WTC11 (cell line): ENCODE measurements around the gene NEDD9. TPM values are rescaled to one million over a fixed set of nuclear protein-coding genes. Genes with fewer than 3 reads are reported as not detected.

Experiments used
- ATAC-seq: fragments of 200-7000 bp; cut with Tn5 transposase; 2 replicates; pipeline ENCODE4 v1.10.0; 2021; ENCODE audit warnings: mild to moderate bottlenecking, moderate library complexity
- CTCF ChIA-PET: fragments of 300-600 bp; sonication (Branson Sonifier 250); formaldehyde crosslinking; loops from one replicate; lab custom pipeline; 2021; ENCODE audit warnings: antibody characterized with exemption; lab: Charles Lee
- POLR2A ChIA-PET: fragments of 350-600 bp; sonication (Branson Sonifier 250); formaldehyde crosslinking; loops from one replicate; lab custom pipeline; 2021; ENCODE audit warnings: antibody characterized with exemption; lab: Charles Lee
- DNase-seq: peaks from one replicate; pipeline ENCODE4 v3.0.0; 2021; ENCODE audit warnings: low spot score
- H3K27ac Mint-ChIP-seq: 2 replicates; pipeline ENCODE4 v1.8.0; 2021; ENCODE audit warnings: mixed read lengths
- H3K27me3 Mint-ChIP-seq: 2 replicates; pipeline ENCODE4 v1.8.0; 2021; ENCODE audit warnings: low read depth, mild to moderate bottlenecking, moderate library complexity, mixed read lengths
- H3K36me3 Mint-ChIP-seq: 2 replicates; pipeline ENCODE4 v1.8.0; 2021; ENCODE audit warnings: mixed read lengths
- H3K4me1 Mint-ChIP-seq: 2 replicates; pipeline ENCODE4 v1.8.0; 2022; ENCODE audit warnings: mixed read lengths
- H3K4me3 Mint-ChIP-seq: 2 replicates; pipeline ENCODE4 v1.8.0; 2021; ENCODE audit warnings: mild to moderate bottlenecking, moderate library complexity, mixed read lengths
- H3K9me3 Mint-ChIP-seq: 2 replicates; pipeline ENCODE4 v1.8.0; 2021; ENCODE audit warnings: mixed read lengths
- AFF4 ChIP-seq: sonication (generic); formaldehyde crosslinking; IDR thresholded peaks from 2 replicates; pipeline ENCODE4 v1.8.1; 2023; ENCODE audit warnings: mild to moderate bottlenecking, missing genetic modification reagents, borderline replicate concordance
- CDX4 ChIP-seq: fragments of 250-450 bp; sonication (Bioruptor Pico); IDR thresholded peaks from 2 replicates; pipeline ENCODE4 v1.9.0; 2021; ENCODE audit warnings: moderate library complexity, mild to moderate bottlenecking, inconsistent platforms, borderline replicate concordance
- CREB1 ChIP-seq: sonication (generic); formaldehyde crosslinking; IDR thresholded peaks from 2 replicates; pipeline ENCODE4 v1.8.0; 2023; ENCODE audit warnings: mild to moderate bottlenecking, missing genetic modification reagents
- E2F4 ChIP-seq: sonication (generic); formaldehyde crosslinking; IDR thresholded peaks from 2 replicates; pipeline ENCODE4 v1.8.1; 2022; ENCODE audit warnings: low read depth, mild to moderate bottlenecking, moderate library complexity, missing genetic modification reagents, borderline replicate concordance
- EMX1 ChIP-seq: fragments of 250-450 bp; sonication (Bioruptor Pico); IDR thresholded peaks from 2 replicates; pipeline ENCODE4 v1.8.0; 2021; ENCODE audit warnings: mild to moderate bottlenecking
- ETV6 ChIP-seq: sonication (generic); formaldehyde crosslinking; IDR thresholded peaks from 2 replicates; pipeline ENCODE4 v1.8.1; 2022; ENCODE audit warnings: mild to moderate bottlenecking, missing genetic modification reagents
- GABPB1 ChIP-seq: sonication (generic); formaldehyde crosslinking; IDR thresholded peaks from 2 replicates; pipeline ENCODE4 v1.8.1; 2023; ENCODE audit warnings: mild to moderate bottlenecking, missing genetic modification reagents
- KAT7 ChIP-seq: sonication (generic); formaldehyde crosslinking; IDR thresholded peaks from 2 replicates; pipeline ENCODE4 v1.8.1; 2023; ENCODE audit warnings: missing genetic modification reagents, mild to moderate bottlenecking, borderline replicate concordance
- MLX ChIP-seq: sonication (generic); formaldehyde crosslinking; IDR thresholded peaks from 2 replicates; pipeline ENCODE4 v1.8.1; 2023; ENCODE audit warnings: mild to moderate bottlenecking, missing genetic modification reagents, moderate library complexity
- NR1H2 ChIP-seq: sonication (generic); formaldehyde crosslinking; IDR thresholded peaks from 2 replicates; pipeline ENCODE4 v1.9.0; 2021; ENCODE audit warnings: mild to moderate bottlenecking, moderate library complexity, missing genetic modification reagents
- OVOL2 ChIP-seq: fragments of 250-450 bp; sonication (Bioruptor Pico); IDR thresholded peaks from 2 replicates; pipeline ENCODE4 v1.9.0; 2021; ENCODE audit warnings: mild to moderate bottlenecking, borderline replicate concordance
- PRRX2 ChIP-seq: fragments of 250-450 bp; sonication (Bioruptor Pico); IDR thresholded peaks from 2 replicates; pipeline ENCODE4 v1.8.0; 2021; ENCODE audit warnings: mild to moderate bottlenecking
- USF1 ChIP-seq: sonication (generic); formaldehyde crosslinking; IDR thresholded peaks from 2 replicates; pipeline ENCODE4 v1.8.0; 2022; ENCODE audit warnings: mild to moderate bottlenecking, missing genetic modification reagents
- ZNF219 ChIP-seq: sonication (generic); formaldehyde crosslinking; IDR thresholded peaks from 2 replicates; pipeline ENCODE4 v1.8.0; 2023; ENCODE audit warnings: missing genetic modification reagents, mild to moderate bottlenecking, borderline replicate concordance
- ZNF263 ChIP-seq: sonication (generic); formaldehyde crosslinking; IDR thresholded peaks from 2 replicates; pipeline ENCODE4 v1.8.1; 2022; ENCODE audit warnings: low read depth, mild to moderate bottlenecking, moderate library complexity, missing genetic modification reagents
- ZNF317 ChIP-seq: sonication (generic); formaldehyde crosslinking; IDR thresholded peaks from 2 replicates; pipeline ENCODE4 v1.8.1; 2023; ENCODE audit warnings: low read depth, mild to moderate bottlenecking, moderate library complexity, missing genetic modification reagents, borderline replicate concordance
- ZSCAN18 ChIP-seq: fragments of 250-450 bp; sonication (Bioruptor Pico); IDR thresholded peaks from 2 replicates; pipeline ENCODE4 v2.1.2; 2022; ENCODE audit warnings: mild to moderate bottlenecking, moderate library complexity
- total RNA-seq: library from RNA; stranded (reverse); gene quantifications from 3 replicates; pipeline ENCODE4 v1.2.3, GENCODE V29; 2021

The NEDD9 gene
- total RNA-seq, 1 experiment from 2014 or later: 9.8 TPM

- DNase-seq: peak; percentile 39
- peaks cover 10% of the 10 kb centered on the region; the same call in 1 of the 2 replicates for H3K36me3 Mint-ChIP-seq
- H3K4me1 Mint-ChIP-seq: peaks cover 55% of the 10 kb centered on the region
- no peaks in the 10 kb centered on the region; the same call in 1 of the 2 replicates for H3K27me3 Mint-ChIP-seq
- peak overlapping the region; percentile 30 for H3K4me3 Mint-ChIP-seq
- ATAC-seq: peak; percentile 75
- CTCF ChIA-PET: interaction anchor here (0.9 to 1.7 kb wide), 6 partner anchors 27 to 294 kb away, joined by 3 to 7 read pairs (median 4); partner anchors contain the start of gene NEDD9
- no peaks in the 10 kb centered on the region for H3K9me3 Mint-ChIP-seq
- POLR2A ChIA-PET: no interaction called here
- TF ChIP-seq ETV6 (CRISPR knock-in tag) (no peak), GABPB1 (CRISPR knock-in tag) (peak; percentile 73), ZNF317 (CRISPR knock-in tag) (no peak)
- TF ChIP-seq, all 79 proteins: peak for 1
- peak overlapping the region; percentile 73; the same call in 1 of the 2 replicates for H3K27ac Mint-ChIP-seq
Measured at GRCh38 chr6:11202513-11203305, 29.8 kb downstream of the NEDD9 start.

GRCh38 chr6:11201772-11202512 lies 30.5 kb downstream of the NEDD9 start:
- no peak overlapping the region for H3K4me3 Mint-ChIP-seq
- ChIA-PET POLR2A (interaction anchor here (0.8 kb wide), 1 partner anchor 379 kb away, joined by 4 read pairs; no protein-coding TSS in a partner anchor), CTCF (interaction anchor here (1.0 to 1.7 kb wide), 4 partner anchors 8 to 40 kb away, joined by 3 to 7 read pairs (median 4); no protein-coding TSS in a partner anchor)
- TF ChIP-seq AFF4 (no peak), ETV6 (CRISPR knock-in tag) (no peak), CDX4 (CRISPR knock-in tag) (no peak), GABPB1 (CRISPR knock-in tag) (no peak), E2F4 (no peak), EMX1 (CRISPR knock-in tag) (no peak), PRRX2 (CRISPR knock-in tag) (no peak), ZSCAN18 (CRISPR knock-in tag) (no peak), CREB1 (CRISPR knock-in tag) (no peak), ZNF263 (no peak), ZNF219 (no peak), MLX (CRISPR knock-in tag) (no peak), NR1H2 (CRISPR knock-in tag) (no peak), USF1 (CRISPR knock-in tag) (no peak), OVOL2 (CRISPR knock-in tag) (no peak), KAT7 (CRISPR knock-in tag) (no peak)
- peaks cover 60% of the 10 kb centered on the region for H3K4me1 Mint-ChIP-seq
- ATAC-seq: no peak
- DNase-seq: no peak
- peaks cover 10% of the 10 kb centered on the region; the same call in 1 of the 2 replicates for H3K36me3 Mint-ChIP-seq
- no peaks in the 10 kb centered on the region for H3K9me3 Mint-ChIP-seq
- H3K27me3 Mint-ChIP-seq: no peaks in the 10 kb centered on the region; the same call in 1 of the 2 replicates
- H3K27ac Mint-ChIP-seq: no peak overlapping the region
